HepG2 (cell line): ENCODE results near the gene PSMD1. TPM values are rescaled to one million over a fixed set of nuclear protein-coding genes. Genes with fewer than 3 reads are reported as not detected.

Experiments used
- ATAC-seq: fragments of 200-7000 bp; cut with Tn5 transposase; 3 replicates; pipeline ENCODE4 v1.9.1; 2020; ENCODE audit warnings: mild to moderate bottlenecking, moderate library complexity
- BruUV-seq: library from RNA; stranded (reverse); fragments of 400-500 nt; replicated peaks from 2 replicates; lab custom pipeline; 2021; lab: Mats Ljungman, UMichigan
- CTCF ChIA-PET: fragments of 300-600 bp; formaldehyde crosslinking; extraction: SDS; loops from one replicate; lab custom pipeline; 2021; ENCODE audit warnings: low total read pairs, inconsistent platforms, low intra/inter-chr PET ratio; lab: Yijun Ruan, JAX
- POLR2A ChIA-PET: fragments of 350-600 bp; sonication (Branson Sonifier 250); formaldehyde crosslinking; loops from one replicate; lab custom pipeline; 2020; ENCODE audit warnings: antibody characterized with exemption, inconsistent platforms; lab: Yijun Ruan, JAX
- DNase-seq: peaks from one replicate; pipeline ENCODE4 v3.0.0-alpha.2; 2015; ENCODE audit warnings: low spot score
- FAIRE-seq: peaks from 3 replicates; lab custom pipeline; 2011; peaks lifted over from hg19 to GRCh38; lab: Jason Lieb, UNC
- H2AFZ ChIP-seq: one replicate; pipeline ENCODE4 v1.6.1; 2011; ENCODE audit warnings: low read length, inconsistent platforms
- H3K27ac ChIP-seq: fragments of 300-600 bp; 3 replicates; pipeline ENCODE4 v1.8.0; 2011; ENCODE audit warnings: mixed run types, mild to moderate bottlenecking, mixed read lengths, low read length, inconsistent platforms; ENCODE audit not compliant: insufficient read depth; ENCODE audit errors: extremely low read length
- H3K27me3 ChIP-seq, 2 experiments: fragments of 200-600 bp in 1 of 2; 2 replicates in 1 of 2; 3 replicates in 1 of 2; pipeline versions ENCODE4 v1.6.0 to v1.8.0; 2011; ENCODE audit warnings: low read length in 2 of 2, mild to moderate bottlenecking in 2 of 2, moderate library complexity in 2 of 2, inconsistent platforms in 1 of 2; ENCODE audit not compliant: insufficient read depth in 2 of 2, control insufficient read depth in 1 of 2
- H3K36me3 ChIP-seq, 2 experiments: fragments of 200-600 bp in 1 of 2; replicated peaks in 1 of 2; 2 replicates in 1 of 2; 3 replicates in 1 of 2; pipeline versions ENCODE4 v1.5.1 to v1.8.0; 2011; ENCODE audit warnings: low read length in 2 of 2, inconsistent platforms in 1 of 2; ENCODE audit not compliant: insufficient read depth in 2 of 2, control insufficient read depth in 1 of 2
- H3K4me1 ChIP-seq: 2 replicates; pipeline ENCODE4 v1.5.1; 2012; ENCODE audit warnings: low read length, inconsistent platforms; ENCODE audit not compliant: insufficient read depth
- H3K4me2 ChIP-seq: 2 replicates; pipeline ENCODE4 v1.6.0; 2011; ENCODE audit warnings: low read depth, low read length, inconsistent platforms
- H3K4me3 ChIP-seq, 3 experiments: fragments of 200-600 bp in 1 of 3; sonication (generic), shearing (Covaris generic) in 1 of 3; replicated peaks in 1 of 3; 2 replicates each; pipeline ENCODE4 v1.5.1; 2011 to 2016; ENCODE audit warnings: low read length in 3 of 3, inconsistent platforms in 2 of 3, low read depth in 2 of 3, mild to moderate bottlenecking in 2 of 3, control low read depth in 1 of 3, mixed read lengths in 1 of 3; ENCODE audit not compliant: insufficient read depth in 1 of 3
- H3K79me2 ChIP-seq: one replicate; pipeline ENCODE4 v1.6.1; 2011; ENCODE audit warnings: low read length, inconsistent platforms; ENCODE audit not compliant: insufficient read depth
- H3K9ac ChIP-seq: 2 replicates; pipeline ENCODE4 v1.6.0; 2011; ENCODE audit warnings: mild to moderate bottlenecking, low read depth, low read length, inconsistent platforms; ENCODE audit not compliant: insufficient read depth
- H3K9me3 ChIP-seq: 2 replicates; pipeline ENCODE4 v1.5.1; 2012; ENCODE audit warnings: mild to moderate bottlenecking, low read length
- H4K20me1 ChIP-seq: 2 replicates; pipeline ENCODE4 v1.6.0; 2011; ENCODE audit warnings: inconsistent platforms, mild to moderate bottlenecking, low read length, moderate library complexity; ENCODE audit not compliant: insufficient read depth
- BORCS8-MEF2B ChIP-seq: sonication (generic); formaldehyde crosslinking; IDR thresholded peaks from 2 replicates; pipeline ENCODE4 v1.8.0; 2022; ENCODE audit warnings: mild to moderate bottlenecking, missing genetic modification reagents
- CBFB ChIP-seq: sonication (generic); formaldehyde crosslinking; IDR thresholded peaks from 2 replicates; pipeline ENCODE4 v1.4.0; 2020; ENCODE audit warnings: missing genetic modification reagents
- GATA4 ChIP-seq: sonication (generic); IDR thresholded peaks from 2 replicates; pipeline ENCODE4 v1.6.1; 2016; ENCODE audit warnings: antibody characterized with exemption, low read depth, borderline replicate concordance
- GATAD1 ChIP-seq: IDR thresholded peaks from 2 replicates; pipeline ENCODE4 v1.6.1; 2016; ENCODE audit warnings: missing genetic modification reagents, missing compliant biosample characterization
- KLF13 ChIP-seq: sonication (generic); formaldehyde crosslinking; IDR thresholded peaks from 2 replicates; pipeline ENCODE4 v1.4.0; 2020; ENCODE audit warnings: mild to moderate bottlenecking, missing genetic modification reagents
- SNRNP70 ChIP-seq: fragments of 200-400 bp; formaldehyde crosslinking; IDR thresholded peaks from 2 replicates; pipeline ENCODE4 v1.6.1; 2017; ENCODE audit warnings: mild to moderate bottlenecking, low read depth, low read length, moderate library complexity
- SP4 ChIP-seq: sonication (generic); formaldehyde crosslinking; IDR thresholded peaks from 2 replicates; pipeline ENCODE4 v1.8.1; 2023; ENCODE audit warnings: mild to moderate bottlenecking, missing genetic modification reagents
- TBX2 ChIP-seq: sonication (generic); formaldehyde crosslinking; IDR thresholded peaks from 2 replicates; pipeline ENCODE4 v1.5.0; 2020; ENCODE audit warnings: missing genetic modification reagents, mild to moderate bottlenecking, borderline replicate concordance
- ZBTB37 ChIP-seq: sonication (generic); formaldehyde crosslinking; IDR thresholded peaks from 2 replicates; pipeline ENCODE4 v1.4.0; 2020; ENCODE audit warnings: mild to moderate bottlenecking, missing genetic modification reagents
- ZNF260 ChIP-seq: sonication (generic); formaldehyde crosslinking; IDR thresholded peaks from 2 replicates; pipeline ENCODE4 v1.4.0; 2020; ENCODE audit warnings: missing genetic modification reagents, low read depth, mild to moderate bottlenecking, borderline replicate concordance
- ZNF496 ChIP-seq: sonication (generic); formaldehyde crosslinking; IDR thresholded peaks from 2 replicates; pipeline ENCODE4 v1.8.1; 2023; ENCODE audit warnings: mild to moderate bottlenecking, moderate library complexity, missing genetic modification reagents; ENCODE audit not compliant: insufficient replicate concordance
- ZNF652 ChIP-seq: IDR thresholded peaks from 2 replicates; pipeline ENCODE4 v1.6.1; 2016; ENCODE audit warnings: low read depth, borderline replicate concordance
- WGBS: methylation state at CpG from one replicate; pipeline ENCODE4 v1.1.6; 2017; ENCODE audit warnings: low lambda C conversion rate; 5-methylcytosine and 5-hydroxymethylcytosine counted together
- in situ Hi-C: cut with HindIII; loops from 2 replicates; pipeline ENCODE4 v1.10.0; 2017; ENCODE audit warnings: low pct_unique_long_range_greater_than_20kb; ENCODE audit not compliant: extremely low pct_ligation_motif_present
- intact Hi-C: fragments of 100-400 bp; cut with micrococcal nuclease; formaldehyde crosslinking; loops from one replicate; pipeline ENCODE4 v1.10.0; 2022; ENCODE audit not compliant: unreplicated experiment
- polyA plus RNA-seq, 8 experiments: library from polyadenylated mRNA; depleted of rRNA in 3 of 8; stranded (reverse) in 7 of 8; unstranded in 1 of 8; fragments of >200 nt; fragmentation: Illumina TruSeq in 4 of 8; extraction: Trizol in 4 of 8; gene quantifications; 2 replicates each; pipeline versions ENCODE4 v1.2.1 to v1.2.3, GENCODE V29; 2011 to 2016; ENCODE audit warnings: low read depth in 4 of 8, missing spikeins in 1 of 8, mixed read lengths in 1 of 8; ENCODE audit not compliant: insufficient read depth in 1 of 8
- total RNA-seq, 5 experiments: library from RNA; depleted of rRNA; stranded (reverse); fragments of >200 nt; fragmentation: Illumina TruSeq; extraction: Trizol; gene quantifications; 2 replicates each; pipeline ENCODE4 v1.2.3, GENCODE V29; 2016; ENCODE audit warnings: low read depth in 1 of 5
- TF ChIP-seq, protein P1 (sequence below): IDR thresholded peaks from 2 replicates; pipeline ENCODE4 v1.6.1; 2016; ENCODE audit warnings: control low read depth
- TF ChIP-seq, protein P2 (sequence below): sonication (generic); formaldehyde crosslinking; IDR thresholded peaks from 2 replicates; pipeline ENCODE4 v1.4.0; 2020; ENCODE audit warnings: missing genetic modification reagents

PSMD1 gene
- total and polyA plus RNA-seq, 2 of the 13 experiments (the other 11 are each of a cell fraction or from before 2014, with no cell fraction given), result 136 to 191 TPM

- TF ChIP-seq SP4 (CRISPR knock-in tag) (no peak), SNRNP70 (no peak), GATA4 (no peak; the same call in 1 of the 2 replicates), ZNF260 (no peak), ZBTB37 (CRISPR knock-in tag) (no peak), TBX2 (CRISPR knock-in tag) (no peak), ZNF652 (CRISPR knock-in tag) (peak; percentile 80), ZNF496 (CRISPR knock-in tag) (no peak), KLF13 (CRISPR knock-in tag) (no peak)
- TF ChIP-seq, protein P1, sequence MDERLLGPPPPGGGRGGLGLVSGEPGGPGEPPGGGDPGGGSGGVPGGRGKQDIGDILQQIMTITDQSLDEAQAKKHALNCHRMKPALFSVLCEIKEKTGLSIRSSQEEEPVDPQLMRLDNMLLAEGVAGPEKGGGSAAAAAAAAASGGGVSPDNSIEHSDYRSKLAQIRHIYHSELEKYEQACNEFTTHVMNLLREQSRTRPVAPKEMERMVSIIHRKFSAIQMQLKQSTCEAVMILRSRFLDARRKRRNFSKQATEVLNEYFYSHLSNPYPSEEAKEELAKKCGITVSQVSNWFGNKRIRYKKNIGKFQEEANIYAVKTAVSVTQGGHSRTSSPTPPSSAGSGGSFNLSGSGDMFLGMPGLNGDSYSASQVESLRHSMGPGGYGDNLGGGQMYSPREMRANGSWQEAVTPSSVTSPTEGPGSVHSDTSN (CRISPR knock-in tag), result no peak
Observed at GRCh38 chr2:231034291-231034882, 22.3 kb upstream of the PSMD1 start (continued).

GRCh38 chr2:231036131-231036530, 20.5 kb upstream of the PSMD1 start:
- Histone ChIP-seq H2AFZ (no peak overlapping the region), H3K27me3 (no peaks in the 10 kb centered on the region; a peak in 1 of 5 replicates), H3K79me2 (peaks cover 32% of the 10 kb centered on the region), H3K9ac (no peak overlapping the region), H3K4me2 (peak overlapping the region; percentile 84), H3K36me3 (peaks cover under 1 to 2% of the 10 kb centered on the region in 2 experiments; a peak in 4 of 5 replicates), H4K20me1 (peaks cover 6% of the 10 kb centered on the region; the same call in 1 of the 2 replicates), H3K4me1 (peaks cover 86% of the 10 kb centered on the region), H3K9me3 (no peaks in the 10 kb centered on the region), H3K27ac (peak overlapping the region; percentile 36), H3K4me3 (no peak overlapping the region)
- FAIRE-seq (no peak), DNase-seq (no peak), ATAC-seq (peak; percentile 4; the same call in 2 of the 3 replicates)
- 70% methylated on average over 4 of the region's 4 CpGs for WGBS
- in situ Hi-C loops, result no loop called here
- POLR2A ChIA-PET, result interaction anchor here (0.8 to 8.5 kb wide), 4 partner anchors 9 to 49 kb away, joined by 3 to 399 read pairs (median 4); no protein-coding TSS in a partner anchor
- intact Hi-C loops, result no loop called here
- no TSS peak for BruUV-seq
- CTCF ChIA-PET, result no interaction called here
- 0 out of 2 replicates have a peak, but pooled peaks have one; percentile 5 for TF ChIP-seq BORCS8-MEF2B (CRISPR knock-in tag)
- no peak for TF ChIP-seq GATAD1 (CRISPR knock-in tag)
- TF ChIP-seq, protein P2, sequence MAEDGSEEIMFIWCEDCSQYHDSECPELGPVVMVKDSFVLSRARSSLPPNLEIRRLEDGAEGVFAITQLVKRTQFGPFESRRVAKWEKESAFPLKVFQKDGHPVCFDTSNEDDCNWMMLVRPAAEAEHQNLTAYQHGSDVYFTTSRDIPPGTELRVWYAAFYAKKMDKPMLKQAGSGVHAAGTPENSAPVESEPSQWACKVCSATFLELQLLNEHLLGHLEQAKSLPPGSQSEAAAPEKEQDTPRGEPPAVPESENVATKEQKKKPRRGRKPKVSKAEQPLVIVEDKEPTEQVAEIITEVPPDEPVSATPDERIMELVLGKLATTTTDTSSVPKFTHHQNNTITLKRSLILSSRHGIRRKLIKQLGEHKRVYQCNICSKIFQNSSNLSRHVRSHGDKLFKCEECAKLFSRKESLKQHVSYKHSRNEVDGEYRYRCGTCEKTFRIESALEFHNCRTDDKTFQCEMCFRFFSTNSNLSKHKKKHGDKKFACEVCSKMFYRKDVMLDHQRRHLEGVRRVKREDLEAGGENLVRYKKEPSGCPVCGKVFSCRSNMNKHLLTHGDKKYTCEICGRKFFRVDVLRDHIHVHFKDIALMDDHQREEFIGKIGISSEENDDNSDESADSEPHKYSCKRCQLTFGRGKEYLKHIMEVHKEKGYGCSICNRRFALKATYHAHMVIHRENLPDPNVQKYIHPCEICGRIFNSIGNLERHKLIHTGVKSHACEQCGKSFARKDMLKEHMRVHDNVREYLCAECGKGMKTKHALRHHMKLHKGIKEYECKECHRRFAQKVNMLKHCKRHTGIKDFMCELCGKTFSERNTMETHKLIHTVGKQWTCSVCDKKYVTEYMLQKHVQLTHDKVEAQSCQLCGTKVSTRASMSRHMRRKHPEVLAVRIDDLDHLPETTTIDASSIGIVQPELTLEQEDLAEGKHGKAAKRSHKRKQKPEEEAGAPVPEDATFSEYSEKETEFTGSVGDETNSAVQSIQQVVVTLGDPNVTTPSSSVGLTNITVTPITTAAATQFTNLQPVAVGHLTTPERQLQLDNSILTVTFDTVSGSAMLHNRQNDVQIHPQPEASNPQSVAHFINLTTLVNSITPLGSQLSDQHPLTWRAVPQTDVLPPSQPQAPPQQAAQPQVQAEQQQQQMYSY (CRISPR knock-in tag), result no peak
- TF ChIP-seq CBFB (CRISPR knock-in tag), result no peak
